Tibial nerve (tissue), 4 donors: ENCODE measurements around the gene KCNJ6.

Experiments used
- EP300 ChIP-seq, 2 donors: sonication (generic); formaldehyde crosslinking; IDR thresholded peaks; one replicate each; pipeline ENCODE4 v1.6.1; 2017; ENCODE audit warnings: antibody characterized with exemption in 2 of 2, mild to moderate bottlenecking in 1 of 2
- POLR2A ChIP-seq, 2 donors: fragments of 450-650 bp; IDR thresholded peaks; one replicate each; pipeline ENCODE4 v1.6.1; 2017; ENCODE audit warnings: antibody characterized with exemption in 2 of 2, mild to moderate bottlenecking in 2 of 2, moderate library complexity in 2 of 2
- TF ChIP-seq, protein P1 (sequence below), 5 experiments: fragments of 200-600 bp in 3 of 5; fragments of 450-650 bp in 2 of 5; sonication (generic) in 3 of 5; IDR thresholded peaks; one replicate each; pipeline ENCODE4 v1.5.1; 2016 to 2019; ENCODE audit warnings: antibody characterized with exemption in 5 of 5, mild to moderate bottlenecking in 3 of 5, moderate library complexity in 2 of 5

DNA sequence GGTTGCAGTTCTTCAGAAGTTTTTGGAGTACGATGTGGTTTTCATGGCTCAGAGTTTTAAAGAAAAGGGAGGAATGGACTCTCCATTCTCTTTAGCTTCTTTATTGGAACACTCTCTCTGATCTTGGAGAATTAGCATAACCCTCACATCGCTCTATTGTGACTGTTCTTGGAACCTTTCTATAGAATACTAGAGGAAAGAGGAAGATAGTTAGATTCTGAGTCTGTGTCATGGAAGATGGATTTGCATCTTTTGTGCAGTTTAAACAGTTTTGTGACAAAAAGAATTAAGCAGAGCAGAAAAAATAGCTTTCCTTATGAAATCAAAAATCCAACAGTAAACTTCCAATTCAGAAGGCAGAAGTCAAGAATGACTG, 61.0 kb downstream of the KCNJ6 start:
- TF ChIP-seq, protein P1, sequence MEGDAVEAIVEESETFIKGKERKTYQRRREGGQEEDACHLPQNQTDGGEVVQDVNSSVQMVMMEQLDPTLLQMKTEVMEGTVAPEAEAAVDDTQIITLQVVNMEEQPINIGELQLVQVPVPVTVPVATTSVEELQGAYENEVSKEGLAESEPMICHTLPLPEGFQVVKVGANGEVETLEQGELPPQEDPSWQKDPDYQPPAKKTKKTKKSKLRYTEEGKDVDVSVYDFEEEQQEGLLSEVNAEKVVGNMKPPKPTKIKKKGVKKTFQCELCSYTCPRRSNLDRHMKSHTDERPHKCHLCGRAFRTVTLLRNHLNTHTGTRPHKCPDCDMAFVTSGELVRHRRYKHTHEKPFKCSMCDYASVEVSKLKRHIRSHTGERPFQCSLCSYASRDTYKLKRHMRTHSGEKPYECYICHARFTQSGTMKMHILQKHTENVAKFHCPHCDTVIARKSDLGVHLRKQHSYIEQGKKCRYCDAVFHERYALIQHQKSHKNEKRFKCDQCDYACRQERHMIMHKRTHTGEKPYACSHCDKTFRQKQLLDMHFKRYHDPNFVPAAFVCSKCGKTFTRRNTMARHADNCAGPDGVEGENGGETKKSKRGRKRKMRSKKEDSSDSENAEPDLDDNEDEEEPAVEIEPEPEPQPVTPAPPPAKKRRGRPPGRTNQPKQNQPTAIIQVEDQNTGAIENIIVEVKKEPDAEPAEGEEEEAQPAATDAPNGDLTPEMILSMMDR (IDR thresholded peaks at IDR 0.05): no peak
- no peak for TF ChIP-seq POLR2A (IDR thresholded peaks at IDR 0.05)
- TF ChIP-seq EP300 (IDR thresholded peaks at IDR 0.05): no peak
